HG02763 (cell line): ENCODE measurements around the gene ADARB2.

ENCODE experiments used
- ATAC-seq: cut with Tn5 transposase; IDR thresholded peaks from one replicate; pipeline ENCODE4 v1.9.1; 2021; ENCODE audit warnings: mild to moderate bottlenecking, moderate library complexity; ENCODE audit not compliant: unreplicated experiment

Gene ADARB2

GRCh38 chr10:1130995-1131790, 606.1 kb downstream of the ADARB2 start:
- no peak for ATAC-seq

- no peak for ATAC-seq
Measured at GRCh38 chr10:1130226-1130625, 607.1 kb downstream of the ADARB2 start.

DNA sequence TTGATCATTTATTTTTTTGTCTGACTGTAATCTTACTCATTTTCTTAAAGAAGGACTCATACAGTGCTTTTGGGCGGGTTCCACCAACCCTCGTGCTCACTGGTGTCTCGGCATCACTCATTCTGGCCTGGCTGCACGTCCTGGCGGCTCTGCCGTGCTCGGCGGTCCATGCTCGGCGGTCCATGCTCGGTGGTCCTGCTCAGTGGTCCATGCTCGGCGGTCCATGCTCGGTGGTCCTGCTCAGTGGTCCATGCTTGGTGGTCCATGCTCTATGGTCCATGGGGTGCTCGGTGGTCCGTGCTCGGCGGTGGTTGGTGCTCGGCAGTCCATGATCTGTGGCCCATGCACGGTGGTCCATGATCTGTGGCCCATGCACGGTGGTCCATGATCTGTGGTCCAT, 608.7 kb downstream of the ADARB2 start:
- ATAC-seq = no peak

DNA sequence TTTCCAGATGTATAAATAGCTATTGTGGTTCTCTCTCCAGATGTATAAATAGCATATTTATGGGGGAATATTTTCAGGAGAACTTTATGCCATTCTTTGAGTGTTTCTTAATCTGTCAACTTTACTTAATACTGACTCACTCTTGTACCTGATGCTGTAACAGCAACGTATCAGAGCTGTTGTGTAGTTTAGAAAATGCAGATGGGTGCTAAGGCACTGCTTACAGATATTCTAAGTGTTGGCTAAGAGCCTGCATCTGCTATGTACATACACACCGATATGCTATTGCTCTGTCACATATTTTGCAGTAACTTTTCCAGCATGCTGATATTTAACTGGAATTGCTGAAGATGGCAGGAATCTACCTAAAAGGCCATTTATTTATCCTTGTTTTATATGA, 609.2 kb downstream of the ADARB2 start:
- ATAC-seq = no peak

- no peak for ATAC-seq
Measured at GRCh38 chr10:1127629-1128028, 609.7 kb downstream of the ADARB2 start.
